Stimulated activated CD8-positive, alpha-beta memory T cell treated with anti-CD3 and anti-CD28 coated beads, Interleukin-12 subunit alpha, Interleukin-12 subunit beta, amount 100 ng/mL, for 4 hours (primary cell): ENCODE data around the gene NDST1.

Source experiments
- DNase-seq: peaks from one replicate; pipeline ENCODE4 v3.0.0-alpha.2; 2020; ENCODE audit warnings: low read depth

Gene NDST1

GRCh38 chr5:150544611-150545219, 36.8 kb downstream of the NDST1 start:
- peak; percentile 19 for DNase-seq

- no peak for DNase-seq
Measured at GRCh38 chr5:150545246-150545645, 37.3 kb downstream of the NDST1 start.

GRCh38 chr5:150548123-150548522, 40.2 kb downstream of the NDST1 start:
- no peak for DNase-seq

- no peak for DNase-seq
Measured at GRCh38 chr5:150549735-150550134, 41.8 kb downstream of the NDST1 start.

GRCh38 chr5:150550286-150550685, 42.4 kb downstream of the NDST1 start:
- DNase-seq, result no peak

GRCh38 chr5:150551066-150551465, 43.1 kb downstream of the NDST1 start:
- no peak for DNase-seq

GRCh38 chr5:150553402-150553801, 45.5 kb downstream of the NDST1 start:
- DNase-seq, result no peak

GRCh38 chr5:150553911-150554310, 46.0 kb downstream of the NDST1 start:
- no peak for DNase-seq

- DNase-seq, result no peak
Measured at GRCh38 chr5:150554857-150555256, 46.9 kb downstream of the NDST1 start.

- DNase-seq, result no peak
Measured at GRCh38 chr5:150556106-150556505, 48.2 kb downstream of the NDST1 start.

- no peak for DNase-seq
Measured at GRCh38 chr5:150556859-150557508, 49.1 kb downstream of the NDST1 start.

GRCh38 chr5:150557509-150557872, 49.6 kb downstream of the NDST1 start:
- DNase-seq, result no peak

GRCh38 chr5:150558088-150558621, 50.2 kb downstream of the NDST1 start:
- DNase-seq, result no peak

GRCh38 chr5:150559088-150559487, 51.2 kb downstream of the NDST1 start:
- no peak for DNase-seq

GRCh38 chr5:150559701-150560100, 51.8 kb downstream of the NDST1 start:
- DNase-seq, result no peak

GRCh38 chr5:150560401-150561191, 52.7 kb downstream of the NDST1 start:
- DNase-seq, result peak; percentile 52

- DNase-seq, result no peak
Measured at GRCh38 chr5:150561192-150561512, 53.2 kb downstream of the NDST1 start.

- no peak for DNase-seq
Measured at GRCh38 chr5:150561571-150562275, 53.8 kb downstream of the NDST1 start.

- no peak for DNase-seq
Measured at GRCh38 chr5:150562832-150563231, 54.9 kb downstream of the NDST1 start.

- DNase-seq, result no peak
Measured at GRCh38 chr5:150565868-150566267, 57.9 kb downstream of the NDST1 start.

GRCh38 chr5:150567031-150567717, 59.2 kb downstream of the NDST1 start:
- no peak for DNase-seq

- DNase-seq, result no peak
Measured at GRCh38 chr5:150568663-150569062, 60.7 kb downstream of the NDST1 start.
